Amniotic stem cell (primary cell): Measurements from ENCODE around the gene PA2G4.
"Not testable (repeated sequence)": the region's sequence is repeated elsewhere in the genome, so short reads cannot be mapped to it uniquely, and the experiment has no call there.

Source experiments
- DNase-seq: peaks from one replicate; lab custom pipeline; 2025; lab: John Stamatoyannopoulos, UW

The PA2G4 gene

DNA sequence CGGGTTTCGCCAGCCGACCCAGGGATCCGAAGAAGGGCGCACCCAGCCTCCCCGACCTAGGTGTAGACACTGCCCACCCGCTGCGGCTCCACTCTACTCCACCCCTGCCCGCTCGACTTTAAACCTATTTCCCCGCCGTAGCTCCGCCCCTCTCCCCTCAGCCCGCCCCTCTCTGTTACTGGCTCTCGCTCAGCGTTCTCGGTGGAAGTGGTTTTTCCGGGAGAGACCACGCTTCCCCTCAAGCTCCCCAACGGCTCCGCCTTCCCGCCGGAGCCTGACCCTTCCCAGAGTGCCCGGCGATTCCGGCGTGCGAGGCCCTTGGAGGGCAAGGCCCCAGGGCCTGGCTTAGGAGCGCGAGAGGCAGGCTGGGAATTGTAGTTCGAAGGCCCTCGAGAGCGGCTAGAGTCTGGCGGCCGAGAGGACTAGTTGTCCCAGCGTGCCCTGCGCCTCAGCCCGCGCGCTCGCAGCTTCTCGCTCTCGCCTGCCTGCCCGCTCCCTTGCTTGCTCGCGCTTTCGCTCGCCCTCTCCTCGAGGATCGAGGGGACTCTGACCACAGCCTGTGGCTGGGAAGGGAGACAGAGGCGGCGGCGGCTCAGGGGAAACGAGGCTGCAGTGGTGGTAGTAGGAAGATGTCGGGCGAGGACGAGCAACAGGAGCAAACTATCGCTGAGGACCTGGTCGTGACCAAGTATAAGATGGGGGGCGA, at the start of gene PA2G4:
TSS of gene PA2G4 (plus strand) at position 451 of the 706 bp plus-strand sequence. CDS start at position 630, 179 bp downstream.
- peak; percentile 97 for DNase-seq

DNA sequence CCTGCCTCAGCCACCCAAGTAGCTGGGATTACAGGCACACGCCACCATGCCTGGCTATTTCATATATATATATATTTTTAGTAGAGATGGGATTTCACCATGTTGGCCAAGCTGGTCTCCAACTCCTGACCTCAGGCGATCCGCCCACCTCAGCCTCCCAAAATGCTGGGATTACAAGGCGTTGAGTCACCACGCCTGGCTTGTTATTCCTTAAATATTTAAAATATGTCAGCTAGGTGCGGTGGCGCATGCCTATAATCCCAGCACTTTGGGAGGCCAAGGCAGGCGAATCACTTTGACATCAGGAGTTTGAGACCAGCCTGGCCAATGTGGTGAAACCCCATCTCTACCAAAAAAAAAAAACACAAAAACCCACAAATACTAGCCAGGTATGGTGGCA, 44.4 kb upstream of the PA2G4 start:
- not testable (repeated sequence) for DNase-seq

DNA sequence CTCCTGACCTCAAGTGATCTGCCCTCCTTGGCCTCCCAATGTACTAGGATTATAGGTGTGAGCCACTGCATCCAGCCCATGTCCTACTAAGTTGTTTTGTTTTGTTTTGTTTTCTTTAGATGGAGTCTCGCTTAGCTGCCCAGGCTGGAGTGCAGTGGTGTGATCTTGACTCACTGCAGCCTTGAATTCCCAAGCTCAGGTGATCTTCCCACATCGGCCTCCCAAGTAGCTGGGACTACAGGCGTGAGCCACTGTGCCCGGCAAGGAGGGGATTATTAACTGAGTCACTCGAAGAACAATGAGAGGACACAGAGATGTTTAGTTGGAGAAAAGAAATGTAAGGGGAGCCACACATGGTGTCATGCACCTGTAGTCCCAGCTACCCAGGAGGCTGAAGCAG, 42.4 kb upstream of the PA2G4 start:
- DNase-seq = no peak

DNA sequence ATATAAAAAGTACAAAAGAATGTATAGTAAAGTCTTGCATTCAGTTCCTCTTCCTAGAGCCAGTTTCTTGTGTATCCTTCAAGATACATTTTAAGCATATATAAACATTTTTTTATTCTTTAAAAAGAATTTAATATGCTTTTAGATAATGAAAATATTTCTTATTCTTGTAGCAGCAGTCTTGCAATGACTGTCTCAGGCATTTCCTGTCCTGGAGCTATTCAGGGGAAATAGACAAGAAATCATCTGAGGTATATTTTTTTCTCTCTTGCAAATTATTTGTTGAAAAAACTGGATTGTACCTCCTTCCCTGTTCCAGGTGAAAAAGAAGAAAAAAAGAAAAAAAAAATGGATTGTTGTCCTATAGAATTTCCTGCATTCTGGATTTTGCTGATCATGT, 41.4 kb upstream of the PA2G4 start:
- DNase-seq = no peak

DNA sequence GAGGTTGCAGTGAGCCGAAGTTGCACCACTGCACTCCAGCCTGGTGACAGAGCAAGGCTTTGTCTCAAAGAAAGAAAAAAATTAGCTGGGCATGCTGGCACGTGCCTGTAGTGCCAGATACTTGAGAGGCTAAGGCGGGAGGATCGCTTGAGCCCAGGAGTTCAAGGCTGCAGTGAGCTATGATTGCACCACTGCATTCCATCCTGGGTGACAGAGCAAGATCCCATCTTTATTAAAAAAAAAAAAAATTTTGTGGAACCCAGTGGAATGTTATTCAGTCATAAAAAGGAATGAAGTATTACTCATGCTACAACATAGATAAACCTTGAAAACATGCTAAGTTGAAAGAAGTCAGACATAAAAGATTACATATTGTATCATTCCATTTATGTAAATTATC, 32.7 kb upstream of the PA2G4 start:
- no peak for DNase-seq

DNA sequence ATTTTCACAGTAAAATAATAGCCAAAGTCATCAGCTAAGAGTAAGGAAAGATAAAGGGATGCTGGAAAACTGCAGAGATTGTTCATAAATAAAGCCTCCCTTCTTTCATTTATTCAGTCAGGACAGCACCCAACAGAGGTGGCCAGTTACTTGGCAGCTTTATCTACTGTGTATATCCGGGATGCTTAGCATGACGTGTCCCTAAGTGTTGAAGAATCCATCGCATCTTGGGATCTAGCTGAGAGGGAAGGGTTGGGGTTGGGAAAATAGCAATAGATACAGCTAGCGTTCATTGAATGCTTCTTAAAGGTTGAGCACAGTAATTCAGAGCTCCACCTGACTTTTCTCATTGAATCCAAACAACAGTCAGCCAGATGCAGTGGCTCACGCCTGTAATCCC, 30.0 kb upstream of the PA2G4 start:
- no peak for DNase-seq

DNA sequence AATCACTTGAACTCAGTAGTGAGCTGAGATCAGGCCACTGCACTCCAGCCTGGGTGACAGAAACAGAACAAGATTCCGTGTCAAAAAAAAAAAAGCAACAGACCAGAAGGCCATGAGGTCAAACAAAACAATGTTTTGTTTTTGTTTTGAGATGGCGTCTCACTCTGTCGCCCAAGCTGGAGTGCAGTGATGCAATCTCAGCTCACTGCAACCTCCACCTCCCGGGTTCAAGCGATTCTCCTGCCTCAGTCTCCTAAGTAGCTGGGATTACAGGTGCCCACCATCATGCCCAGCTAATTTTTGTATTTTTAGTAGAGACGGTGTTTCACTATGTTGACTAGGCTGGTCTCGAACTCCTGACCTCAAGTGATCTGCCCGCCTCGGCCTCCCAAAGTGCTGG, 26.4 kb upstream of the PA2G4 start:
- not testable (repeated sequence) for DNase-seq

DNA sequence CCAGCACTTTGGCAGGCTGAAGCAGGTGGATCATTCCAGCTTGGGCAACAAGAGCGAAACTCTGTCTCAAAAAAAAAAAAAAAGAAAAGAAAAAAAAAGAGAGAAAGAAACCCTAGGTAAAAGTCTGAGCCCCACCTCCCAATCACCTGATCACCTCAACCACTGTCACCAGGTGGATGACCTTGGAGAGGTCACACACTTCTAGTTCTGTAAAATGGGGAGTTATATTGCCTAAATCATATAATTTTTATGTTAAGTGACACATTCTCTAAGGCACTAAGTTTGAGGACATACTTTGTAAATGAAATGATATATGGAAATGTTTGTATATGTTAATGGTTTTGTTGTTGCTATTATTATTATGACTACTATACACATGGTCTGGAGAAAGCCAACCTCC, 25.9 kb upstream of the PA2G4 start:
- no peak for DNase-seq

DNA sequence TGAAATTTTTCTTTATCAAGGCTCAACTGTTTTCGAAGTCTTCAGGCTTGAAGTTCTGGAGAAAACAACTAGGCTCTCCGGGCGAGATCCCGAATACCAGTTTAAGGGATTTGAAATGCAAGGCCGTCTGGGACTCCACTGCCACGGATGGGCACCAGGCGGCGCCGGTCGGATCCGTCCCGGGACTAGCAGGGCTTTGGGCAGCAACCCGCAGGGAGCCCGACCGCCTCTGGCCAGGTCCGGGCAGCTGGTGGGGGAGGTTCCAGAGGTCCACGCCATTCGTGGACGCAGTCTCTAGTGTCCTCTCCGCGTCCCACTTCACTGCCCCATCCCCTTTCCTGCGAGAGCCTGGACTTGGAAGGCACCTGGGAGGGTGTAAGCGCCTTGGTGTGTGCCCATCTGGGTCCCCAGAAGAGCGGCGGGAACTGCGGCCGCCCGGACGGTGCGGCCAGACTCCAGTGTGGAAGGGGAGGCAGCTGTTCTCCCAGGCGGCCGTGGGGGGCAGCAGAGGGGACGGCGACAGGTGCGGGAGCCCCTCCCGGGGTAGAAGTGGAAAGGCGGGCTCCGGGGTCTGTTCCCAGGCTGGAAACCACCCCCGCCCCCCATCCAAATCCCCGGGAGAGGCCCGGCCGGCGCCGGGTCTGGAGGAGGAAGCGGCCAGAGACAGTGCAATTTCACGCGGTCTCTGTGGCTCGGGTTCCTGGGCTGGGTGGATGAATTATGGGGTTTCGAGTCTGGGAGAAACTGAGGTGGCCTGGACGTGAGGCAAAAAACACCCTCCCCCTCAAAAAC, 25.2 kb upstream of the PA2G4 start:
- DNase-seq = peak; percentile 68

DNA sequence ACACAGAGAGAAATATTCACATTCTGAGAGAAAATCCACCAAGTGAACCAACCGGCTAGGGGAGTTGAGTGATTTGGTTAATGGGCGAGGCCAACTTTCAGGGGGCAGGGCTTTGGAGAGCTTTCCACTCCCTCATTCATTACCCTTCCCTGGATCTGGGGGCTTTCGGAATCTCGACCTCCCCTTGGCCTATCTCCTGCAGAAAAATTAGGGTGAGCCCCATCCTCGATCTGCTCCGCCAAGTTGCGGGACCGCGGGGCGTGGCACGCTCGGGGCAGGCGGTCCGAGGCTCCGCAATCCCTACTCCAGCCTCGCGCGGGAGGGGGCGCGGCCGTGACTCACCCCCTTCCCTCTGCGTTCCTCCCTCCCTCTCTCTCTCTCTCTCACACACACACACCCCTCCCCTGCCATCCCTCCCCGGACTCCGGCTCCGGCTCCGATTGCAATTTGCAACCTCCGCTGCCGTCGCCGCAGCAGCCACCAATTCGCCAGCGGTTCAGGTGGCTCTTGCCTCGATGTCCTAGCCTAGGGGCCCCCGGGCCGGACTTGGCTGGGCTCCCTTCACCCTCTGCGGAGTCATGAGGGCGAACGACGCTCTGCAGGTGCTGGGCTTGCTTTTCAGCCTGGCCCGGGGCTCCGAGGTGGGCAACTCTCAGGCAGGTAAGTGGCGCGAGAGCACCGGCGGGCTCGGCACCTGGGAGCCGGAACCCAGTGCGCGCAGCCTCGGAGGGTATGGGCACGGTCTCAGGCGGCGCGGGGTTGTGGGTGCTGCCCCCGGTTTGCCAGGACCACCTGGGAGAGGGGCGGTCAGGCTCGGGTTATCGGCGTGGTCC, 24.4 kb upstream of the PA2G4 start, which contains the start of gene ERBB3:
TSS of gene ERBB3 (plus strand) at position 443 of the 833 bp plus-strand sequence. CDS start at position 579, 136 bp downstream.
- peak; percentile 80 for DNase-seq

DNA sequence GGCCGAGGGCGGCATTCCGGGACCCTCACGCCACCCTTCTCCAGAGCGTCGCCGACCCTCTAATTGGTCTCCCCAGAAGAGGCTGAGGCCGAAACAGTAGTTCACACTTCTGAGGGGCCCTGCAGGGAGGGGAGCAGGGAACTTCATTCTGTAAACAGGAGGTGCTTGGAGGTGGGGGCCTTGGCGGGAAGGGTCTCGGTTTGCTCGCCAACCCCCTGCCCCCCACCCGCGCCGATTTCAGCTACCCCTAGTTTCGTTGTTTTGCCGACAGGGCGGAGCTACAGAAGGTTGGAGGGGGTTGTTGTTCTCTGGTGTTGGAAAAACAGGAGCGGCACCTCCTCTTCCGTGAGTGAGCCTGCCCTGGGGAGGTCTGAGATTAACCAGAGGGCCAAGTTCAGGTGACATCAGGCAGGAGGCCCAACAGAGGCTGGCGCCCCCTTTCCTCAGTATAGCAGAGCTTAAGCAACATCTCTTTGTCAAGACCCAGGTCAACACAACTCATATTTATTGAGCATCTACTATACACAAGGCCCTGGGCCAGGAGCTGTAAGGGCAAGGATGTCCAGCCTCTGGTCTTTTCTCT, 23.7 kb upstream of the PA2G4 start:
- DNase-seq = no peak

DNA sequence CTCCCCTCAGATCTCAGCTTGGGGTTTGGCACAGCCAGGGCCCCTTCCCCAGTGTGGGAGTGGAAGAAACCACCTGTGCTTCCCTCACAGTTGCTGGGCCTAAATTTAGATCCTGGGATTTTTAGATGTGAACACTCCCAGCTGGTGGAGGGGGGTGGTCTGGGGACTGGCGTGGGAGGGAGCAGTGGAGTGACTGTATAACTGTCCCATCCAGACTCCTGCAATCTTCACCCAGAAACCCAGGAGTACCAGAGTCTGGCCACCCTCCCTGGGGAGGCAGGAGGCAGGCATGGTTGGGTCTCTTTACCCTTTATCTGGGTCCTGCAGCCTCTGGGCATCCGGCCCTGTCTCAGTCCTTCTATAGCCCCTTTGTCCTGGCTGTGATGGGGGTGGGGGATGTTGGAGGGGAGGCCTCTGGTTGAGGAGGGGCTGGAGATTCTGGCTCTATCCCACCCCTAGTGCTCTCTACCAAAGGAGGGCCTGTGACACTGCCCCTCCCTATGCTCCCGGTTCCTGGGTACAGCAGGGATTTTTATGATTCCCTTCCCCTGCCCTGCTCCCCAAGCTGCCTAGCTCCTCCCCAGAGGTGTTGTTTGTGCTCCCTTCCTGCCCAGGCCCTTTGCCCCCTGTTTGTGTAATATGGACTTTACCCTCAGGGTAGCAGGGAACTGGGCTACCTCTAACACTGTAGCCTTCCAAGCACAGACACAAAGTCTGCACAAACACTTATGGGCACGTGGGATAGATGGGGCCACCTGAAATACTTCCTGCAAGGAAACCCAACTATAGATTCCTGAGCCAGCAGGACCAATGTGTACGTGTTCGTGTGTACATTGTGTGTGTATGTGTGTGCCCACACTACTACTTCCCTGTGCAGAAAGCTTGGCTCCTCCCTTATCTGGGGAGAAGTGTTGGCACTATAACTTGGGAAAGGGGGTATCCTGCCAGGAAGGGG, 22.7 kb upstream of the PA2G4 start:
- DNase-seq = no peak

DNA sequence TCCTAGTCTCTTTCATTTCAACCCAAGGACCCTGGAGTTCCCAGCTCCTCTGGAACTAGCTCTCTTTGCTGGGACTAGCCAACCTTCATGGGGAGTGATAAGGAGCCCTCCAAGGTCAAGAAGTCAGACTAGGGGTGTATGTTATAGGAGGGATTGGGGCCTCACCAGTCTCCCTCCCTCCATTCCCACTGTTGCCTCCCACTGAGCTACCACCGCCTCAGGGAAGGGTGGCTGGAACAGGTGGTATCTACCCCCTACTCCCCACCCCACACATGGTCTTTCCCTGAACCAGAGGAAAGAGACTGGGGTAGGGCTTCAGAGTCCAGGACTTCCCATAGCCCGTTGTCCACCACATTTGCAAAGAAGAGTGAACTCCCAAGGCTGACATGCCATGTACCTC, 22.0 kb upstream of the PA2G4 start:
- no peak for DNase-seq

DNA sequence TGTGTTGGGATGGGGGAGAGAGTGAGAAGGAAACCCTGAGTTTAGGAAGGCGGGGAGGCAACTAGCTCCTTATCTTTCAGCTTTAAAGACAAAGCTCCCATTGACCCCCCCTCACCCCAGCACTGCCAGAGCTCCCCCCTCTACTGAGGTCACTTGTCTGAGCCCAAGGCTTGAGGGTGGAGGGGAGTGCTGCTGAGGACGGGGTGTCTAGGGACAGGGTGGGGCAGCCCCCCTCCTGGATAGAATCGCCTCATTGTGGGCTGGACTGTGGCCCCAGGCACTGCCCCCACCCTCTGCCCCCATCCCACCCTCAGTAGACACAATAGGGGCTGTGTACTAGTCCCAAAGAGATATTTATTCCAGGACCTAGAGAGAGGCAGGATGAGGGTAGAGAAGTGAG, 21.4 kb upstream of the PA2G4 start:
- DNase-seq = no peak

DNA sequence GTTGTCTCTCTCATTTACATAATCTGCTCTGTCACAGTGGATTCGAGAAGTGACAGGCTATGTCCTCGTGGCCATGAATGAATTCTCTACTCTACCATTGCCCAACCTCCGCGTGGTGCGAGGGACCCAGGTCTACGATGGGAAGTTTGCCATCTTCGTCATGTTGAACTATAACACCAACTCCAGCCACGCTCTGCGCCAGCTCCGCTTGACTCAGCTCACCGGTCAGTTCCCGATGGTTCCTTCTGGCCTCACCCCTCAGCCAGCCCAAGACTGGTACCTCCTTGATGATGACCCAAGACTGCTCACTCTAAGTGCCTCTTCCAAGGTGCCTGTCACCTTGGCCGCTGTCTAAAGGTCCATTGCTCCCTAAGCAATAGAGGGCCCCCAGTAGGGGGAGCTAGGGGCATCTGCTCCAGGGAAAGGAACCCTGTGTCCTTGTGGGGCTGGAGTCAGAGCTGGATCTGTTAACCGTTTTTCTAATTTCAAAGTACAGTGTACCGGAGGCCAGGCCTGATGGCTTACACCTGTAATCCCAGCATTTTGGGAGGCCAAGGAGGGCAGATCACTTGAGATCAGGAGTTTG, 19.3 kb upstream of the PA2G4 start:
- no peak for DNase-seq

DNA sequence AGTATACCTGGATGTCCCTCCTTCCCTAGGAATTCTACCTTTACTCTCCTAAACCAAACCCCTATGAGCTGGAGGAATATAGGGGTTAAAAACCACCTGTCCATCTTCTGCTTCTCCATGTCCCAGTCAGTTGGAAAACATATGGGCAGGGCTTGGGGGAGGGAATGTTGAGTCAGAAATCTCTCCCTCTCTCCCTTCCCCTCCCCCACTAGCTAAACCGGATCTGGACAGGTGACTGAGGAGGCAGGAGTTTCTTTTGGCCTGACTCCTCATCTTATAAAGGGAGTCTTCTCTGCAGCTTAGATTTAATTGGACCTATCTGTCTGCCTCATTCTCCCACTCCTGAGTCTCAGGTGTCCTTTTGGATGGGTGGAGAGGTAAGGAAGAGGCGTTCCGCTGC, 18.3 kb upstream of the PA2G4 start:
- DNase-seq = no peak

DNA sequence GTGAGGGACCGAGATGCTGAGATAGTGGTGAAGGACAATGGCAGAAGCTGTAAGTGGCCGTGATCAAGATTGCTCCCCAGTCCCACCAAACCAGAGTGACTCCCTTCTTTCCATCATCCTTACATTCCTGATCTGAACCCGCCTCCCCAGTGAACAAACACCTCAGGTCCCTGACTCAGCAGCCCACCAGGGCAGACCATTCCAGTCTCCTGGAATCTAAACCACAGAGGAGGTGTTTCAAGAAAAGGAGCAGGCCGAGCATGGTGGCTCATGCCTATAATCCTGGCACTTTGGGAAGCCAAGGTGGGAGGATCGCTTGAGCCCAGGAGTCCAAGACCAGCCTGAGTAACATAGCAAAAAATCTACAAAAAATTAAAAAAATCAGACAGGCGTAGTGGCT, 17.8 kb upstream of the PA2G4 start:
- DNase-seq = no peak

DNA sequence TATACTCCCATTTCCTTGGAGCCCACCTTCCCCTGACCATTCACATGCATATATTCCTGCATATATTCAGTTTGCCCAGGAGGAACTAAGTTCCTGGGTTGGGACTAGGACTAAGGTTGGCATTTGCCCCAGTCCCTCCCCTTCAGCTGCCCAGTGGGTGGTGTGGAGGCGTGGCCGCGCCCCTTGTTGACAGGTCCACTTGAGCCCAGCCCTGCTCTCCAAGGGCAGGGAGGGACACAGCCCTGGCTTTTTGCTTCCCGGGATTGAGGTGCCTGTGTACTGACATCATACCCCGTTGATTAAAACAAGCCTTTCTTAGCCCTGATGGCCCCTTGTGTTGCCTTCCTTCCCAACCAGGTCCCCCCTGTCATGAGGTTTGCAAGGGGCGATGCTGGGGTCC, 17.1 kb upstream of the PA2G4 start:
- no peak for DNase-seq

DNA sequence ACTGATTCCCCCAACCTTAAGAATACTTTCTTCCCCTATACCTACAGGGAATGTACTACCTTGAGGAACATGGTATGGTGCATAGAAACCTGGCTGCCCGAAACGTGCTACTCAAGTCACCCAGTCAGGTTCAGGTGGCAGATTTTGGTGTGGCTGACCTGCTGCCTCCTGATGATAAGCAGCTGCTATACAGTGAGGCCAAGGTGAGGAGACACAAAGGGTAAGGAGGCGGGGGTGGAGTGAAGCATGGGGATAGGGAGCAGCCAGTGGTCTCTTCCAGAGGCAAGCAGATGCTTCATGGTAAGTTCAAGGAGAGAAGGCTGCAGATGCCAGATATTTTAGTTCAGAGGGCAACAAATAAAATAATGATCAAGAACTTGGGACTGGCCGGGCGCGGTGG, 6.6 kb upstream of the PA2G4 start:
- DNase-seq = no peak

DNA sequence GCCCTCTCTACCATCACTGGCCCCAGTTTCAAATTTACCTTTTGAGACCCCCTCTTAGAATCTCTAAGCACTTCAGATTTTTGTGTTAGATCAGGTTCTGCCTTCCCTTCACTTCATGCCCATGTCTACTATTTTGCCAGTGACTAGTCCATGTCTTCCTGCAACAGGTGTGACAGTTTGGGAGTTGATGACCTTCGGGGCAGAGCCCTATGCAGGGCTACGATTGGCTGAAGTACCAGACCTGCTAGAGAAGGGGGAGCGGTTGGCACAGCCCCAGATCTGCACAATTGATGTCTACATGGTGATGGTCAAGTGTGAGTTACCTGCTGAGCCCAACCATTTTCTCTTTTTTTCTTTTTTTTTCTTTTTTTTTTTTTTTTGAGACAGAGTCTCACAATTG, 5.8 kb upstream of the PA2G4 start:
- DNase-seq = no peak

DNA sequence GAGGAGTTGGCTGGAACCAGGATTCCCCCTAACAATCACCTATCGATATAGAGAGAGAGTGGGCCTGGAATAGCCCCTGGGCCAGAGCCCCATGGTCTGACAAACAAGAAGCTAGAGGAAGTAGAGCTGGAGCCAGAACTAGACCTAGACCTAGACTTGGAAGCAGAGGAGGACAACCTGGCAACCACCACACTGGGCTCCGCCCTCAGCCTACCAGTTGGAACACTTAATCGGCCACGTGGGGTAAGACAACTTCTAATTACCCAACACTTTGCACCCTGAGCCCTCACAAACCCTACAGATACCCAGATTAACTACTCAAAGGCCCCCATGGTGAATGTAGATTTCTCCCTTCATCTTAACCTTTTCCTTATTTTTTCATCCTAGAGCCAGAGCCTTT, 4.6 kb upstream of the PA2G4 start:
- DNase-seq = no peak
